Muscle layer of duodenum (tissue), 2 donors: ENCODE results near the gene SLC12A7.

Source experiments
- H3K27ac ChIP-seq: one replicate; pipeline ENCODE4 v1.7.0; 2013; ENCODE audit warnings: mild to moderate bottlenecking, low read length
- H3K27me3 ChIP-seq: one replicate; pipeline ENCODE4 v1.7.0; 2013; ENCODE audit warnings: low read depth, mild to moderate bottlenecking, control low read depth, low read length
- H3K36me3 ChIP-seq, 2 donors: one replicate each; pipeline ENCODE4 v1.7.0; 2013; ENCODE audit warnings: low read length in 2 of 2, control low read depth in 1 of 2, mild to moderate bottlenecking in 1 of 2; ENCODE audit not compliant: insufficient read depth in 2 of 2, control insufficient read depth in 1 of 2
- H3K4me1 ChIP-seq, 2 donors: one replicate each; pipeline ENCODE4 v1.7.0; 2013; ENCODE audit warnings: low read length in 2 of 2, mild to moderate bottlenecking in 2 of 2, control low read depth in 1 of 2, moderate library complexity in 1 of 2; ENCODE audit not compliant: insufficient read depth in 2 of 2, control insufficient read depth in 1 of 2
- H3K4me3 ChIP-seq, 2 donors: one replicate each; pipeline ENCODE4 v1.7.0; 2013; ENCODE audit warnings: low read length in 2 of 2, low read depth in 1 of 2, mild to moderate bottlenecking in 1 of 2
- H3K9me3 ChIP-seq, 2 donors: one replicate each; pipeline ENCODE4 v1.7.0; 2013; ENCODE audit warnings: low read length in 2 of 2, control low read depth in 1 of 2, mild to moderate bottlenecking in 1 of 2; ENCODE audit not compliant: control insufficient read depth in 1 of 2
- donor health status: healthy.

SLC12A7 gene

GRCh38 chr5:1056611-1057484, 55.0 kb downstream of the SLC12A7 start:
- no peaks in the 10 kb centered on the region for H3K9me3 ChIP-seq
- H3K4me3 ChIP-seq, result no peak overlapping the region
- peaks cover 18 to 87% of the 10 kb centered on the region in 2 donors for H3K36me3 ChIP-seq
- H3K4me1 ChIP-seq, result no peaks in the 10 kb centered on the region
- H3K27ac ChIP-seq, result no peak overlapping the region
- no peaks in the 10 kb centered on the region for H3K27me3 ChIP-seq

GRCh38 chr5:1055896-1056610, 55.8 kb downstream of the SLC12A7 start:
- H3K9me3 ChIP-seq, result no peaks in the 10 kb centered on the region
- peaks cover 21 to 93% of the 10 kb centered on the region in 2 donors for H3K36me3 ChIP-seq
- no peak overlapping the region for H3K4me3 ChIP-seq
- H3K4me1 ChIP-seq, result no peaks in the 10 kb centered on the region
- H3K27ac ChIP-seq, result no peak overlapping the region
- H3K27me3 ChIP-seq, result no peaks in the 10 kb centered on the region

- Histone ChIP-seq H3K27ac (no peak overlapping the region), H3K9me3 (no peaks in the 10 kb centered on the region), H3K4me3 (no peak overlapping the region), H3K36me3 (peaks cover 21 to 85% of the 10 kb centered on the region in 2 donors), H3K4me1 (no peaks in the 10 kb centered on the region), H3K27me3 (no peaks in the 10 kb centered on the region)
These were observed 56.8 kb downstream of the SLC12A7 start for GRCh38 chr5:1054799-1055775.

- H3K4me3 ChIP-seq, result no peak overlapping the region
- H3K9me3 ChIP-seq, result no peaks in the 10 kb centered on the region
- H3K4me1 ChIP-seq, result no peaks in the 10 kb centered on the region
- H3K27me3 ChIP-seq, result no peaks in the 10 kb centered on the region
- peaks cover 21 to 77% of the 10 kb centered on the region in 2 donors for H3K36me3 ChIP-seq
- no peak overlapping the region for H3K27ac ChIP-seq
These were observed 57.7 kb downstream of the SLC12A7 start for GRCh38 chr5:1054018-1054798.

- no peak overlapping the region for H3K27ac ChIP-seq
- no peaks in the 10 kb centered on the region for H3K27me3 ChIP-seq
- H3K36me3 ChIP-seq, result peaks cover 16 to 70% of the 10 kb centered on the region in 2 donors
- no peaks in the 10 kb centered on the region for H3K4me1 ChIP-seq
- H3K9me3 ChIP-seq, result no peaks in the 10 kb centered on the region
- H3K4me3 ChIP-seq, result no peak overlapping the region
These were observed 58.4 kb downstream of the SLC12A7 start for GRCh38 chr5:1053391-1054017.

GRCh38 chr5:1052641-1053390, 59.0 kb downstream of the SLC12A7 start:
- no peaks in the 10 kb centered on the region for H3K27me3 ChIP-seq
- no peaks in the 10 kb centered on the region for H3K4me1 ChIP-seq
- H3K9me3 ChIP-seq, result no peaks in the 10 kb centered on the region
- H3K27ac ChIP-seq, result no peak overlapping the region
- peaks cover 16 to 63% of the 10 kb centered on the region in 2 donors for H3K36me3 ChIP-seq
- no peak overlapping the region for H3K4me3 ChIP-seq

- Histone ChIP-seq H3K4me1 (no peaks in the 10 kb centered on the region), H3K4me3 (no peak overlapping the region), H3K36me3 (peaks cover 16 to 55% of the 10 kb centered on the region in 2 donors), H3K27me3 (no peaks in the 10 kb centered on the region), H3K9me3 (no peaks in the 10 kb centered on the region), H3K27ac (no peak overlapping the region)
These were observed 59.8 kb downstream of the SLC12A7 start for GRCh38 chr5:1052076-1052475.

- no peaks in the 10 kb centered on the region for H3K4me1 ChIP-seq
- no peaks in the 10 kb centered on the region for H3K9me3 ChIP-seq
- H3K27ac ChIP-seq, result no peak overlapping the region
- H3K4me3 ChIP-seq, result no peak overlapping the region
- H3K36me3 ChIP-seq, result peaks cover 16 to 48% of the 10 kb centered on the region in 2 donors
- H3K27me3 ChIP-seq, result no peaks in the 10 kb centered on the region
These were observed 60.5 kb downstream of the SLC12A7 start for GRCh38 chr5:1051366-1051720.

GRCh38 chr5:1050423-1051365, 61.2 kb downstream of the SLC12A7 start:
- Histone ChIP-seq H3K36me3 (peaks cover 16 to 41% of the 10 kb centered on the region in 2 donors), H3K9me3 (no peaks in the 10 kb centered on the region), H3K27ac (no peak overlapping the region), H3K4me3 (no peak overlapping the region), H3K4me1 (no peaks in the 10 kb centered on the region), H3K27me3 (no peaks in the 10 kb centered on the region)
